GM23338 (cell line): Measurements from ENCODE around the gene DBT. TPM values are rescaled to one million over a fixed set of nuclear protein-coding genes. Genes with fewer than 3 reads are reported as not detected.
A peak's percentile ranks its signal among the peaks of the same experiment; 100 is the strongest.

ENCODE experiments used
- ATAC-seq: fragments of 200-7000 bp; cut with Tn5 transposase; 3 replicates; pipeline ENCODE4 v1.9.1; 2020
- DNase-seq: peaks from one replicate; pipeline ENCODE4 v3.0.0-alpha.2; 2015; ENCODE audit warnings: low spot score
- H2AFZ ChIP-seq: fragments of 200-600 bp; sonication (generic); 2 replicates; pipeline ENCODE4 v1.8.0; 2016; ENCODE audit warnings: antibody characterized with exemption, mild to moderate bottlenecking, moderate library complexity
- H3F3A ChIP-seq: fragments of 200-600 bp; sonication (generic); replicated peaks from 2 replicates; pipeline ENCODE4 v1.8.0; 2017; ENCODE audit warnings: antibody characterized with exemption, mixed run types, low read depth
- H3K27ac ChIP-seq: fragments of 200-600 bp; sonication (generic); 2 replicates; pipeline ENCODE4 v1.6.1; 2016; ENCODE audit warnings: low read depth
- H3K27me3 ChIP-seq: fragments of 200-600 bp; sonication (generic); 2 replicates; pipeline ENCODE4 v1.8.0; 2016; ENCODE audit warnings: mild to moderate bottlenecking, mixed run types, moderate library complexity; ENCODE audit not compliant: insufficient read depth
- H3K36me3 ChIP-seq: fragments of 200-600 bp; sonication (generic); 2 replicates; pipeline ENCODE4 v1.8.0; 2016; ENCODE audit warnings: mild to moderate bottlenecking; ENCODE audit not compliant: insufficient read depth
- H3K4me1 ChIP-seq: fragments of 200-600 bp; sonication (generic); 2 replicates; pipeline ENCODE4 v1.8.0; 2016; ENCODE audit warnings: mild to moderate bottlenecking, moderate library complexity; ENCODE audit not compliant: insufficient read depth
- H3K4me2 ChIP-seq: fragments of 200-600 bp; sonication (generic); 2 replicates; pipeline ENCODE4 v1.7.1; 2017; ENCODE audit warnings: mixed run types
- H3K4me3 ChIP-seq: fragments of 200-600 bp; sonication (generic); 2 replicates; pipeline ENCODE4 v1.6.1; 2016; ENCODE audit warnings: mixed run types
- H3K79me2 ChIP-seq: fragments of 200-600 bp; sonication (generic); replicated peaks from 2 replicates; pipeline ENCODE4 v1.8.0; 2017; ENCODE audit warnings: mild to moderate bottlenecking; ENCODE audit not compliant: insufficient read depth
- H3K9me2 ChIP-seq: fragments of 200-600 bp; sonication (generic); 2 replicates; pipeline ENCODE4 v1.8.0; 2017; ENCODE audit not compliant: insufficient read depth
- H4K20me1 ChIP-seq: fragments of 200-600 bp; sonication (generic); replicated peaks from 2 replicates; pipeline ENCODE4 v1.8.0; 2017; ENCODE audit warnings: mild to moderate bottlenecking; ENCODE audit not compliant: insufficient read depth
- H3K27ac Mint-ChIP-seq: 2 replicates; pipeline ENCODE4 v1.8.0; 2020; ENCODE audit warnings: inconsistent platforms, mild to moderate bottlenecking, moderate library complexity, mixed read lengths
- H3K27me3 Mint-ChIP-seq: 3 replicates; pipeline ENCODE4 v1.8.0; 2022; ENCODE audit warnings: low read depth, mild to moderate bottlenecking, moderate library complexity, mixed read lengths, inconsistent platforms; ENCODE audit not compliant: insufficient read depth, poor library complexity
- H3K36me3 Mint-ChIP-seq: 3 replicates; pipeline ENCODE4 v1.8.0; 2021; ENCODE audit warnings: low read depth, mild to moderate bottlenecking, inconsistent platforms, moderate library complexity, mixed read lengths
- H3K4me1 Mint-ChIP-seq: 3 replicates; pipeline ENCODE4 v1.8.0; 2020; ENCODE audit warnings: mild to moderate bottlenecking, inconsistent platforms, mixed read lengths
- H3K4me3 Mint-ChIP-seq: 3 replicates; pipeline ENCODE4 v1.8.0; 2021; ENCODE audit warnings: moderate library complexity, mild to moderate bottlenecking, inconsistent platforms, mixed read lengths
- H3K9me3 Mint-ChIP-seq: 3 replicates; pipeline ENCODE4 v1.8.0; 2020; ENCODE audit warnings: moderate library complexity, mild to moderate bottlenecking, inconsistent platforms, mixed read lengths
- CTCF ChIP-seq, 2 experiments: fragments of 200-600 bp in 1 of 2; sonication (generic) in 1 of 2; conservative IDR thresholded peaks; 2 replicates each; pipeline versions ENCODE4 v1.5.1 to v1.6.1; 2016 to 2017; ENCODE audit warnings: antibody characterized with exemption in 2 of 2, low read depth in 2 of 2, mild to moderate bottlenecking in 2 of 2, moderate library complexity in 1 of 2
- EZH2phosphoT487 ChIP-seq: fragments of 200-600 bp; sonication (generic); IDR thresholded peaks from one replicate; pipeline ENCODE4 v1.8.1; 2018; ENCODE audit warnings: antibody characterized with exemption; ENCODE audit not compliant: unreplicated experiment
- NANOG ChIP-seq: IDR thresholded peaks from 2 replicates; pipeline ENCODE4 v1.6.1; 2016; ENCODE audit warnings: antibody characterized with exemption, borderline replicate concordance
- ZNF331 ChIP-seq: fragments of 250-450 bp; sonication (Bioruptor Pico); IDR thresholded peaks from 2 replicates; pipeline ENCODE4 v1.5.0; 2020; ENCODE audit warnings: low read depth, mild to moderate bottlenecking, moderate library complexity
- ZNF462 ChIP-seq: fragments of 250-450 bp; sonication (Bioruptor Pico); IDR thresholded peaks from 2 replicates; pipeline ENCODE4 v1.5.0; 2020; ENCODE audit warnings: mild to moderate bottlenecking, moderate library complexity
- polyA plus RNA-seq: library from polyadenylated mRNA; unstranded; fragments of >200 nt; fragmentation: Nextera tagmentation; extraction: Ambion mirVana; gene quantifications from 2 replicates; pipeline ENCODE4 v1.2.1, GENCODE V29; 2016
- total RNA-seq: library from RNA; depleted of rRNA; stranded (reverse); fragments of >200 nt; shearing (Covaris generic); gene quantifications from 2 replicates; pipeline ENCODE4 v1.2.3, GENCODE V29; 2014
- TF ChIP-seq, protein P1 (sequence below): IDR thresholded peaks from 2 replicates; pipeline ENCODE4 v1.6.1; 2016; ENCODE audit warnings: antibody characterized with exemption

The DBT gene
- total and polyA plus RNA-seq, 2 experiments from 2014 or later = 8.1 to 14.7 TPM

DNA sequence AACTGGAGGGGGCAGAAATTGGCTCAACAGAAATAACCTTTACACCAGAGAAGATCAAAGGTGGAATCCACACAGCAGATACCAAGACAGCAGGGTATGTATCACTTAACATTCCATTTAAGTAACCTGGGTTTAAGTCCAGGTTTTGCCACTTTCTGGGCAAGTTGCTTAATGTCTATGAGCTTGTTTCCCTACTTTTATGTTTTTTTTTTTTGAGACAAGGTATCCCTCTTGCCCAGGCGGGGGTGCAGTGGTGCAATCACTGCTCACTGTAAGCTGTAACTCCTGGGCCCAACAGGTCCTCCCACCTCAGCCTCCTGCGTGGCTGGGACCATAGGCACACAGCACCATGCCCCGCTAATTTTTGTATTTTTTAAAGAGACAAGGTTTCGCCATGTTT is 18.6 kb upstream of the DBT start:
- Mint-ChIP-seq H3K4me1 (peaks cover 5% of the 10 kb centered on the region; the same call in 2 of the 3 replicates), H3K4me3 (no peak overlapping the region), H3K27ac (no peak overlapping the region), H3K36me3 (peaks cover 67% of the 10 kb centered on the region), H3K9me3 (peaks cover 13% of the 10 kb centered on the region), H3K27me3 (peaks cover 13% of the 10 kb centered on the region)
- Histone ChIP-seq H3K9me2 (no peaks in the 10 kb centered on the region), H3K27me3 (no peaks in the 10 kb centered on the region), H4K20me1 (peaks cover 7% of the 10 kb centered on the region), H3K79me2 (peaks cover 19% of the 10 kb centered on the region), H3K4me3 (no peak overlapping the region), H2AFZ (no peak overlapping the region), H3F3A (no peaks in the 10 kb centered on the region), H3K4me2 (no peak overlapping the region), H3K27ac (peak overlapping the region; percentile 36; the same call in 1 of the 2 replicates), H3K4me1 (peaks cover 6% of the 10 kb centered on the region), H3K36me3 (peaks cover 19% of the 10 kb centered on the region; the same call in 1 of the 2 replicates)
- no peak for DNase-seq
- TF ChIP-seq CTCF (conservative IDR thresholded peaks at IDR 0.05; ENCODE audit: low read depth in 2 of 2) = no peak
- TF ChIP-seq EZH2phosphoT487 = no peak
- TF ChIP-seq ZNF331 (CRISPR knock-in tag) = no peak
- TF ChIP-seq NANOG = no peak
- TF ChIP-seq ZNF462 = no peak
- TF ChIP-seq, protein P1, sequence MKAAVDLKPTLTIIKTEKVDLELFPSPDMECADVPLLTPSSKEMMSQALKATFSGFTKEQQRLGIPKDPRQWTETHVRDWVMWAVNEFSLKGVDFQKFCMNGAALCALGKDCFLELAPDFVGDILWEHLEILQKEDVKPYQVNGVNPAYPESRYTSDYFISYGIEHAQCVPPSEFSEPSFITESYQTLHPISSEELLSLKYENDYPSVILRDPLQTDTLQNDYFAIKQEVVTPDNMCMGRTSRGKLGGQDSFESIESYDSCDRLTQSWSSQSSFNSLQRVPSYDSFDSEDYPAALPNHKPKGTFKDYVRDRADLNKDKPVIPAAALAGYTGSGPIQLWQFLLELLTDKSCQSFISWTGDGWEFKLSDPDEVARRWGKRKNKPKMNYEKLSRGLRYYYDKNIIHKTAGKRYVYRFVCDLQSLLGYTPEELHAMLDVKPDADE = no peak
- no peak for ATAC-seq
